ENCODE data around the gene UQCC3. TPM values are rescaled to one million over a fixed set of nuclear protein-coding genes. Genes with fewer than 3 reads are reported as not detected.
"Not testable (repeated sequence)": the region's sequence is repeated elsewhere in the genome, so short reads cannot be mapped to it uniquely, and the experiment has no call there.

The UQCC3 gene
- total RNA-seq, 1 donor from 2014 or later, result 6.9 TPM

DNA sequence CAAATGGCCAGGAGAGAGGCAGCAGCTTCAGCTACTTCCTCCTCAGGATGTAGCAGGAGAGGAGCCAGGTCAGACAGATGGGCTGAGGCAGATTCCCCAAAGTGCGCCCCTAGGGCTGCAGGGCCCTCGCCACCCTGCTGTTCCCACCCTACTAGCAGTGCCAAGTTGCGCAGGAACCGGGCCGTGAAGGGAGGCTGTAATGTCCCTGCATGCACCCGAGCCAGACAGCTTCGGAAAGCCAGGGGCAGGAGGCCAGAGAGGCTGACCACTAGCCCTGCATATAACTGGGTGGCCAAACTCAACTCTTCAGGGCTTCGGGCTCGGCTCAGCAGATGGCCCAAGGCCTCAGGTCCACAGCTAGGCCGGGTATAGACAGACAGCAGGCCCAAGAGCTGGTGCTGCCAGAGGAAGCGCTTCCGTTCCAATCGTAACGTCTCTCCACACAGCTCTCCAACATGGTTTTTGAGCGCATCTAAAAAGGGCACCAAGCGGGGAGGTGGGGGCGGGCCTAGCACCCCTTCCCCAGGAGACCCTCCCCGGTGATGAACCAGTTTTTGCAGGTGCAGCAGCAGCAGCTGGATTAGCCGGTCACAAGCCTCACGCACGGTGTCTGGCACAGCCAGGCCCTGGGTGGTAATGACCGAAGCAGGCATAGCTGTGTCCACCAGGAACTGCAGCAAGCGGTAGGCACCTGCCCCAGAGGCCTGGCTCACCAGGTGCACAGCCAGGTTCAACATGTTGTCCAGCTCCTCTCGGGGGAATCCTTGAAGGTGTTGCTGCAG, 23.1 kb upstream of the UQCC3 start:
- H3K36me3 ChIP-seq, result peaks cover 40% of the 10 kb centered on the region
- H3K4me3 ChIP-seq, result no peak overlapping the region
- intact Hi-C loops (cut with micrococcal nuclease), result no loop called here
- peaks cover 60% of the 10 kb centered on the region for H3K4me1 ChIP-seq
- no peak overlapping the region for H3K27ac ChIP-seq (replicated peaks)
- H3K9me3 ChIP-seq (replicated peaks), result no peaks in the 10 kb centered on the region
- DNase-seq, result no peak
- TF ChIP-seq, protein P1, sequence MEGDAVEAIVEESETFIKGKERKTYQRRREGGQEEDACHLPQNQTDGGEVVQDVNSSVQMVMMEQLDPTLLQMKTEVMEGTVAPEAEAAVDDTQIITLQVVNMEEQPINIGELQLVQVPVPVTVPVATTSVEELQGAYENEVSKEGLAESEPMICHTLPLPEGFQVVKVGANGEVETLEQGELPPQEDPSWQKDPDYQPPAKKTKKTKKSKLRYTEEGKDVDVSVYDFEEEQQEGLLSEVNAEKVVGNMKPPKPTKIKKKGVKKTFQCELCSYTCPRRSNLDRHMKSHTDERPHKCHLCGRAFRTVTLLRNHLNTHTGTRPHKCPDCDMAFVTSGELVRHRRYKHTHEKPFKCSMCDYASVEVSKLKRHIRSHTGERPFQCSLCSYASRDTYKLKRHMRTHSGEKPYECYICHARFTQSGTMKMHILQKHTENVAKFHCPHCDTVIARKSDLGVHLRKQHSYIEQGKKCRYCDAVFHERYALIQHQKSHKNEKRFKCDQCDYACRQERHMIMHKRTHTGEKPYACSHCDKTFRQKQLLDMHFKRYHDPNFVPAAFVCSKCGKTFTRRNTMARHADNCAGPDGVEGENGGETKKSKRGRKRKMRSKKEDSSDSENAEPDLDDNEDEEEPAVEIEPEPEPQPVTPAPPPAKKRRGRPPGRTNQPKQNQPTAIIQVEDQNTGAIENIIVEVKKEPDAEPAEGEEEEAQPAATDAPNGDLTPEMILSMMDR (IDR thresholded peaks at IDR 0.05; ENCODE audit: borderline replicate concordance), result no peak
- H3K27me3 ChIP-seq (ENCODE audit: low read depth), result no peaks in the 10 kb centered on the region

DNA sequence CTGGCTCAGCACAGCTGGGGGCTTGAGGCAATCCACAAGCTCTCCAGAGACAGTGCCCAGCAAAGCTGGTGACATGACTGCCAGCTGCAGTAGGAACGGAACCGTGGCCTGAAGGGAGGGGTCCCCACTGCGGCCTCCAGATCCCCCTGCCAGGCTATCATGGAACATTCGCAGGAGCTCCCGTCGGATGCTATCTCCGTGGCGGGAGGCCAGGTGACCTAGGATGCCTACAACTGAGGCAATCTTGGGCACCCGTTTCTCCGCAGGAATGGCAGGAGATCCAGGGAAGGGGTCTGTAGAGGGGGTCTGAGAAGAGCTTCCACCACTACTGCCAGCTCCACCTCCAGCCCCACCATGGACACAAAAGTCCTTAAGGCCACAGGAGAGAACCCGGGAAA, 22.5 kb upstream of the UQCC3 start:
- H3K4me1 ChIP-seq, result peaks cover 56% of the 10 kb centered on the region

DNA sequence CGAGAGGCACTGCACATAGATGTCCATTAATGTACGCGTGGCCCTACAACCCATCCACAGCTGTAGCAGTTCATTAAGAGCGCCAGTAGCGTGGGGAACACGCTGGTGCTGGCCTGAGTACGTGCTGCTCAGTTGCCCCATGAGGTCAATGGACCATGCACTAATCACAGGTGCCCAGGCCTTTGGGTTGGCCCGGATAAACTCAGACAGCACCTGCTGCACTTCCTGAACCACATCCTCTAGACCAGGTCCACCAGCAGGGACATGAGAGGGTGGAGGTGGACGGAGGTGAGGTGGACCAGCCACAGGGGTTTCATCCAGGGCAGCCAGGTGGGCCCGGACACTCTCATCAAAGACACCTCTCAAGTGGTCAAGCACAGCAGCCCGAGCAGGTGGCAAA, 22.0 kb upstream of the UQCC3 start:
- TF ChIP-seq, protein P1 (IDR thresholded peaks at IDR 0.05; ENCODE audit: borderline replicate concordance), result no peak
- no peak for DNase-seq
- no peaks in the 10 kb centered on the region for H3K9me3 ChIP-seq (replicated peaks)
- no peak overlapping the region for H3K4me3 ChIP-seq
- H3K36me3 ChIP-seq, result peaks cover 29% of the 10 kb centered on the region
- no peak overlapping the region for H3K27ac ChIP-seq (replicated peaks)
- no peaks in the 10 kb centered on the region for H3K27me3 ChIP-seq (ENCODE audit: low read depth)
- H3K4me1 ChIP-seq, result peaks cover 51% of the 10 kb centered on the region
- intact Hi-C loops (cut with micrococcal nuclease), result no loop called here

More for the DNA sequence above, 22.5 kb upstream of the UQCC3 start:
- H3K9me3 ChIP-seq (replicated peaks), result no peaks in the 10 kb centered on the region
- H3K4me3 ChIP-seq, result no peak overlapping the region
- H3K27ac ChIP-seq (replicated peaks), result no peak overlapping the region
- TF ChIP-seq, protein P1 (IDR thresholded peaks at IDR 0.05; ENCODE audit: borderline replicate concordance), result no peak
- no peaks in the 10 kb centered on the region for H3K27me3 ChIP-seq (ENCODE audit: low read depth)
- intact Hi-C loops (cut with micrococcal nuclease), result no loop called here
- peaks cover 34% of the 10 kb centered on the region for H3K36me3 ChIP-seq
- DNase-seq, result no peak

DNA sequence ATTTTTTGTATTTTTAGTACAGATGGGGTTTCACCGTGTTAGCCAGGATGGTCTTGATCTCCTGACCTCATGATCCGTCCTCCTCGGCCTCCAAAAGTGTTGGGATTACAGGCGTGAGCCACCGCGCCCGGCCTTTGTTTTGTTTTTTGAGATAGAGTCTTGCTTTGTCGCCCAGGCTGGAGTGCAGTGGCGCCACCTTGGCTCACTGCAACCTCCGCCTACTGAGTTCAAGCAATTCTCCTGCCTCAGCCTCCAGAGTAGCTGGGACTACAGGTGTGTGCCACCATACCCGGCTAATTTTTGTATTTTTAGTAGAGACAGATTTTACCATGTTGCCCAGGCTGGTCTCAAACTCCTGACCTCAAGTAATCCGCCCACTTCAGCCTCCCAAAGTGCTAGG, 21.2 kb upstream of the UQCC3 start:
- H3K27me3 ChIP-seq (ENCODE audit: low read depth); H3K9me3 ChIP-seq (replicated peaks); intact Hi-C loops (cut with micrococcal nuclease); H3K27ac ChIP-seq (replicated peaks); H3K4me3 ChIP-seq; DNase-seq: not testable (repeated sequence)
- H3K4me1 ChIP-seq, result peaks cover 43% of the 10 kb centered on the region
- peaks cover 27% of the 10 kb centered on the region for H3K36me3 ChIP-seq

DNA sequence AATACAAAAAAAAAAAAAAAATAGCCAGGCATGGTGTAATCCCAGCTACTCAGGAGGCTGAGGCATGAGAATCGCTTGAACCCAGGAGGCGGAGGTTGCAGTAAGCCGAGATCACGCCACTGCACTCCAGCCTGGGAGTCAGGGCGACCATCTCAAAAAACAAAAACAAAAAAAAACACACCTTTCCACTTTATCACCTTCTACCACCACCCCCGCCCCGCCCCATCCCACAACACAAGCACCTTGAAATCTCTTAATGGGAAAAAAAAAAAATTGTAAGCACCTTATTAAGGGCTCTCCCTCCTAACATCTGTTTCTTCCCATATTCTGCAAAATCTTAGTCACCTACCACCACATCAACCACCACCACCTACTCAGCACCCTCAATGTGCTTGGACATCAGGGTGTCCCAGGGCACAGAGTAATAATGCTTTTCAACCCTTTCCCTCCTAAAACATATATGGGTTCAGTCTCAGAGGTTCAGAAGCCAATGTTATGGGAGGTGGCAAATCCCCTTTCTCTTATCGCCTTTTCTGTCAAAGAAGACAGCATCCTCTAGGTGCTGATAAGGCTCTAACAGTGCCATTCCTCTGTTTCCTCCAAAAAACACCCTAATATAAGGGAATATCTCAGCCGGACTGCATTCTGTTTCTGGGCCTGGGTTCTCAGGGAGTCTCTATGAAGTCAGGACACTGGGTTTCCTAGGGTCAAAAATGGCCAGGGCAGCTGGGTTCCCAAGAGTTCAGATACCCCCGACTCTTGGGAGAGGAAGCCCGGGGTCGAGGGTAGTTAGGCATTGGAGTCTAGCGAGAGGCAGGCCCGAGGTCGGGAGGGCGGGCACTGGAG, 19.1 kb upstream of the UQCC3 start:
- peaks cover 25% of the 10 kb centered on the region for H3K36me3 ChIP-seq
- intact Hi-C loops (cut with micrococcal nuclease), result no loop called here
- no peaks in the 10 kb centered on the region for H3K9me3 ChIP-seq (replicated peaks)
- H3K4me3 ChIP-seq, result peak overlapping the region; percentile 86
- H3K4me1 ChIP-seq, result peaks cover 24% of the 10 kb centered on the region
- TF ChIP-seq, protein P1 (IDR thresholded peaks at IDR 0.05; ENCODE audit: borderline replicate concordance), result no peak
- H3K27ac ChIP-seq (replicated peaks), result peak overlapping the region; percentile 92
- DNase-seq, result no peak
- H3K27me3 ChIP-seq (ENCODE audit: low read depth), result no peaks in the 10 kb centered on the region
